Psoas muscle (tissue), 8 donors: ENCODE results near the gene ARRB2. TPM values are rescaled to one million over a fixed set of nuclear protein-coding genes. Genes with fewer than 3 reads are reported as not detected.

Experiments
- ATAC-seq, 4 donors: fragments of 200-7000 bp; cut with Tn5 transposase; one replicate each; pipeline ENCODE4 v1.9.1; 2020; ENCODE audit warnings: moderate library complexity in 3 of 4, mild to moderate bottlenecking in 2 of 4
- DNase-seq, 2 donors: peaks; one replicate each; pipeline ENCODE4 v3.0.0-alpha.2; 2020
- H3K27ac ChIP-seq: fragments of 200-600 bp; one replicate; pipeline ENCODE4 v1.8.0; 2022
- H3K27me3 ChIP-seq, 3 donors: fragments of 200-600 bp in 1 of 3; one replicate each; pipeline versions ENCODE4 v1.6.1 to v1.8.0; 2013 to 2022; ENCODE audit warnings: low read length in 2 of 3, mild to moderate bottlenecking in 2 of 3, moderate library complexity in 1 of 3; ENCODE audit not compliant: insufficient read depth in 3 of 3
- H3K36me3 ChIP-seq, 2 donors: fragments of 200-600 bp in 1 of 2; one replicate each; pipeline versions ENCODE4 v1.6.1 to v1.8.0; 2013 to 2022; ENCODE audit warnings: low read depth in 1 of 2, mild to moderate bottlenecking in 1 of 2, moderate library complexity in 1 of 2; ENCODE audit not compliant: insufficient read depth in 1 of 2
- H3K4me1 ChIP-seq: fragments of 200-600 bp; one replicate; pipeline ENCODE4 v1.8.0; 2022
- H3K4me3 ChIP-seq: fragments of 200-600 bp; one replicate; pipeline ENCODE4 v1.8.0; 2022; ENCODE audit warnings: mild to moderate bottlenecking
- H3K9me3 ChIP-seq: fragments of 200-600 bp; one replicate; pipeline ENCODE4 v1.8.0; 2022
- WGBS, 3 donors: extraction: QIAGEN DNeasy Blood & Tissue Kit; methylation state at CpG; one replicate each; pipeline versions ENCODE4 v1.1.6 to v1.1.7; 2013; 5-methylcytosine and 5-hydroxymethylcytosine counted together
- intact Hi-C, 2 donors: fragments of 100-400 bp; cut with DNase I; formaldehyde crosslinking; loops; one replicate each; pipeline versions ENCODE4 v1.11.0 to v1.14.2; 2022
- polyA plus RNA-seq, 3 donors: library from polyadenylated mRNA; stranded (reverse); fragments of 200-250 nt; gene quantifications; one replicate each; pipeline ENCODE4 v1.2.3, GENCODE V29; 2013
- total RNA-seq, 4 donors: library from RNA; stranded (reverse); fragmentation: NEBNext Ultra II Directional in 2 of 4; extraction: Animal tissue kit (Norgen Biotek cat#: 25700) in 2 of 4; gene quantifications; one replicate each; pipeline versions ENCODE4 v1.2.1 to v1.2.4, GENCODE V29; 2021 to 2023
- TF ChIP-seq, protein P1 (sequence below): fragments of 200-600 bp; IDR thresholded peaks from one replicate; pipeline ENCODE4 v1.8.0; 2022; ENCODE audit warnings: antibody characterized with exemption
- donor health status: healthy with polysubstance abuse.
- donor health status: DM: no; HTN: no; CAD: no; lungs with moderate emphysema.
- donor health status: Bipolar disorder and iron deficiency.
- donor health status: healthy.
- donor health status: DM: yes; HTN: yes; CAD: no.
- donor health status: DM: no; HTN: no; CAD: no.
- donor health status: DM: no; HTN: no; CAD: no.
- donor health status: DM: yes; HTN: yes; CAD: no.

ARRB2 gene
- total and polyA plus RNA-seq, 7 donors: 6.6 to 16.5 (median 12.1) TPM

DNA sequence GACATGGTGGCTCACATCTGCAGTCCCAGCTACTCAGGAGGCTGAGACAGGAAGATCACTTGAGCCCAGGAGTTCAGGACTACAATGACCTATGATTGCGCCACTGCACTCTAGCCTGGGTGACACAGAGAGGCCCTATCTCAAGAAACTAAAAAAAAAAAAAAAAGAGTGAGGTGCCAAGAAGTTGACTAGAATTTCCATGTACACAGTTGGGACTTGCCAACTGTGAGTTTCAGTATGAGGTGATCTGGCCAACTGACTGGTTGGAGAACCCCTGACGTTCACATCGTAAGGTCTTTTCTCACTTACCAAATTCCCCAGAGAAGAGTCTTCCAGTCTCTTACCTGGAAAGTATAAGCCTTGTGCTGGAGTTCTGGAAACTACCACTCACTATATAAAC, 17.7 kb downstream of the ARRB2 start:
- Histone ChIP-seq H3K9me3 (no peaks in the 10 kb centered on the region), H3K27me3 (peaks cover 0 to 2% (median 0%) of the 10 kb centered on the region in 3 donors), H3K4me3 (no peak overlapping the region), H3K36me3 (peaks cover 0 to 5% of the 10 kb centered on the region in 2 donors), H3K4me1 (peaks cover 9% of the 10 kb centered on the region), H3K27ac (no peak overlapping the region)
- intact Hi-C loops: no loop called here
- TF ChIP-seq, protein P1, sequence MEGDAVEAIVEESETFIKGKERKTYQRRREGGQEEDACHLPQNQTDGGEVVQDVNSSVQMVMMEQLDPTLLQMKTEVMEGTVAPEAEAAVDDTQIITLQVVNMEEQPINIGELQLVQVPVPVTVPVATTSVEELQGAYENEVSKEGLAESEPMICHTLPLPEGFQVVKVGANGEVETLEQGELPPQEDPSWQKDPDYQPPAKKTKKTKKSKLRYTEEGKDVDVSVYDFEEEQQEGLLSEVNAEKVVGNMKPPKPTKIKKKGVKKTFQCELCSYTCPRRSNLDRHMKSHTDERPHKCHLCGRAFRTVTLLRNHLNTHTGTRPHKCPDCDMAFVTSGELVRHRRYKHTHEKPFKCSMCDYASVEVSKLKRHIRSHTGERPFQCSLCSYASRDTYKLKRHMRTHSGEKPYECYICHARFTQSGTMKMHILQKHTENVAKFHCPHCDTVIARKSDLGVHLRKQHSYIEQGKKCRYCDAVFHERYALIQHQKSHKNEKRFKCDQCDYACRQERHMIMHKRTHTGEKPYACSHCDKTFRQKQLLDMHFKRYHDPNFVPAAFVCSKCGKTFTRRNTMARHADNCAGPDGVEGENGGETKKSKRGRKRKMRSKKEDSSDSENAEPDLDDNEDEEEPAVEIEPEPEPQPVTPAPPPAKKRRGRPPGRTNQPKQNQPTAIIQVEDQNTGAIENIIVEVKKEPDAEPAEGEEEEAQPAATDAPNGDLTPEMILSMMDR: no peak
- DNase-seq (no peak), ATAC-seq (no peak)
- WGBS, 3 donors: 52 to 56% (median 53%) methylated on average over 3 of the region's 3 CpGs

DNA sequence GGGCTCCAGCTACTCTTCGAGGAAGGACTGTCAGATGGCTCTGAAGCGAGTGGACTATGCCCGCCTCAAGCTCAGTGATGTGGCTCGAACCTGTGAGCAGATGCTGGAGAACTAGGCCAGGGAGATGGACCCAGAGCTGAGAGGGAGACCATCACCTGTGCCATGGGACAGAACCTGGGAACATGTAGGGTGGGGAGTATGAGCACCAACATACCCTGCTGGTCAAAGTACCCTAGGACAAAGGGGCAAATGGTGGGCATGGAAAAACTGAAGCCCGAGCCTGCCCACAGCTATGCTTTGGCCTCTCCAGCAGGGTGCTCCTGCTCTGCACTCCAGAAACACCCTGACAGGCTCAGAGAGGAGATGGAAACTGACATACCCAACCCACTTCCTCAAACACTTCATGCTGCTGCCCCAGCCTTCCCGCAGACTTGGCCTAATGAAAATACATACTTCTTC, 22.7 kb downstream of the ARRB2 start:
- Histone ChIP-seq H3K9me3 (no peaks in the 10 kb centered on the region), H3K36me3 (peaks cover 0 to 11% of the 10 kb centered on the region in 2 donors), H3K4me3 (no peak overlapping the region), H3K27ac (no peak overlapping the region), H3K4me1 (peaks cover 9% of the 10 kb centered on the region), H3K27me3 (peaks cover 0 to 5% (median under 1%) of the 10 kb centered on the region in 3 donors)
- no peak for ATAC-seq
- intact Hi-C loops: loop anchor here in 1 of 2 donors (2.0 to 5.0 kb wide), 2 partner anchors 54 to 154 kb away; partner anchors contain the start of gene VMO1
- DNase-seq: no peak
- 83 to 91% (median 84%) methylated on average over 6 of the region's 6 CpGs for WGBS, 3 donors
- TF ChIP-seq, protein P1: no peak

DNA sequence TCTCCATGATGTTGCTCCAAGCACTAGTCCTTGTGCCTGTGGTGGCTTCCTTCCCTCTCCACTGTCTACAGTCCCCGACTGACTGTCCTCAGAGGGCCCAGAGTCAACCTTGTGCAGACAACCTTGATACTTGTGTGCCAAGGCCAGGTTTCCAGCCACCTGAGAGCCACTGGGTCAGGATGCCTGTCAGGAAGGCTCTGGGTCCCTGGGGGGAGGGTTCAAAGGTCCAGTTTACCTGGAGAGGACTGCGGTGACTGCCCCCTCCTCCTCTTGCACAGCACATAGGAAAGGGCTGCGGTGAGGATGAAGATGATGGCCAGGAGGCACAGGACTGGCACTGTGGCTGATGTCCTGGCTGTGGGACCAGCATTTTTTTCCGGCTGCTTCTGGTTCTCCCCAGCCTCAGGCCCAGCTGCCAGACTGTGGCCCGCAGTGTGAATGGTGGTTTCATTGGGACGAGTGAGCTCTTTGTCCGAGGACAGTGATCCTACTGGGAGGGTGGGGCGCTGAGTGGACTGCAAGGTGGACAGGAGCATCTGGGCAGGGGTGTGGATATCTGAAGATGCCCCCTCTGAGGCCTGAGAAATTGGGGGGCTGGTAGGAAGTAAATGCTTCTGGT, 24.5 kb downstream of the ARRB2 start:
- no peak overlapping the region for H3K27ac ChIP-seq
- no peak overlapping the region for H3K4me3 ChIP-seq

DNA sequence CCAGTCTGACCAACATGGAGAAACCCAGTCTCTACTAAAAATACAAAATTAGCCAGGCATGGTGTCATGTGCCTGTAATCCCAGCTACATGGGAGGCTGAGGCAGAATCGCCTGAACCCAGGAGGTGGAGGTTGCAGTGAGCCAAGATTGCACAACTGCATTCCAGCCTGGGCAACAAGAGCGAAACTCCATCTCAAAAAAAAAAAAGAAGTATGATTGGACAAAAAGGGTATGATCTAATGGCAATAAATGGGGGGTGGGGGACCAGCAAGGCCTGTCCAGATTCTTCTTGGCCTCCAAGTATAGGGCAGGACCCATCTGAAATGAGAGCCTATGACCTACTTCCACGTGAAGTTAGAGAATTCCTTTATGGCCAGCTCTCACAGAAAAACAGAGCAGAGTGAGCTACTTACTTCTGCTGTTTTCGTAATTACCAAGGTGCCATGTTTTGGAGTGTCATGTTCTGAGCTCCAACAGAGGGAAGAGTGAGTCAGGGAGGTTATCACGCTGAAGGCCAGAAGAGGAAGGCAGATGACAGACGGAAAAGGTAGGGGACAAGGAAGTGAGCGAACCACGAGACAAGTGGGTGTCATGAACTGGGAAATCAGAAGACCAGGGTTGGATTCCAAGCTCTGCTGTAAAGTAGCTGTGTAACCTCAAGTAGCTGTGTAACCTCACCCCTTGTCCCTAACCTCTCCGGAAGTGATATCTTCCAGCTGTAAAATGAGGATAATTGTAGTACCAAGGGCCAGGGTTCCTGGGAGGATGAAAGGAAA, 25.6 kb downstream of the ARRB2 start:
- H3K27me3 ChIP-seq: peaks cover 0 to 34% (median 5%) of the 10 kb centered on the region in 3 donors
- no peak overlapping the region for H3K4me3 ChIP-seq
- no peak for ATAC-seq
- DNase-seq: no peak
- H3K36me3 ChIP-seq: peaks cover 0 to 11% of the 10 kb centered on the region in 2 donors
- H3K9me3 ChIP-seq: no peaks in the 10 kb centered on the region
- WGBS, 3 donors: 63 to 74% (median 68%) methylated on average over 9 of the region's 9 CpGs
- H3K4me1 ChIP-seq: peaks cover 16% of the 10 kb centered on the region
- intact Hi-C loops: loop anchor here in 1 of 2 donors (5.0 kb wide), 1 partner anchor 151 kb away; no protein-coding TSS in a partner anchor
- no peak overlapping the region for H3K27ac ChIP-seq
- TF ChIP-seq, protein P1: no peak

More for the DNA sequence above, 24.5 kb downstream of the ARRB2 start:
- 83 to 88% (median 85%) methylated on average over 8 of the region's 8 CpGs for WGBS, 3 donors
- ATAC-seq (no peak), DNase-seq (no peak)
- TF ChIP-seq, protein P1: no peak
- H3K36me3 ChIP-seq: peaks cover 0 to 11% of the 10 kb centered on the region in 2 donors
- H3K27me3 ChIP-seq: peaks cover 0 to 23% (median 5%) of the 10 kb centered on the region in 3 donors
- peaks cover 16% of the 10 kb centered on the region for H3K4me1 ChIP-seq
- H3K9me3 ChIP-seq: no peaks in the 10 kb centered on the region
- intact Hi-C loops: loop anchor here (5.0 kb wide), 1 partner anchor 152 kb away; no protein-coding TSS in a partner anchor
